HFFc6 (cell line): Measurements from ENCODE around the gene DDX31. TPM values are rescaled to one million over a fixed set of nuclear protein-coding genes. Genes with fewer than 3 reads are reported as not detected.
"Not testable (repeated sequence)": the region's sequence is repeated elsewhere in the genome, so short reads cannot be mapped to it uniquely, and the experiment has no call there.

Experiments used
- DNase-seq: peaks from one replicate; pipeline ENCODE4 v3.0.0-alpha.2; 2018
- H3K27ac Mint-ChIP-seq: 2 replicates; pipeline ENCODE4 v1.8.0; 2020; ENCODE audit warnings: mild to moderate bottlenecking, mixed read lengths
- H3K27me3 Mint-ChIP-seq: 2 replicates; pipeline ENCODE4 v1.8.0; 2021; ENCODE audit warnings: mild to moderate bottlenecking, moderate library complexity, mixed read lengths; ENCODE audit not compliant: insufficient read depth
- H3K36me3 Mint-ChIP-seq: 2 replicates; pipeline ENCODE4 v1.8.0; 2021; ENCODE audit warnings: low read depth, mixed read lengths
- H3K4me1 Mint-ChIP-seq: 2 replicates; pipeline ENCODE4 v1.8.0; 2020; ENCODE audit warnings: low read depth, mixed read lengths
- H3K4me3 Mint-ChIP-seq: 2 replicates; pipeline ENCODE4 v1.8.0; 2020; ENCODE audit warnings: mild to moderate bottlenecking, moderate library complexity, mixed read lengths
- H3K9me3 Mint-ChIP-seq: 2 replicates; pipeline ENCODE4 v1.8.0; 2020; ENCODE audit warnings: mild to moderate bottlenecking, mixed read lengths
- CTCF ChIP-seq: fragments of 200-600 bp; sonication (generic); IDR thresholded peaks from 2 replicates; pipeline ENCODE4 v1.5.0; 2021; ENCODE audit warnings: antibody characterized with exemption, mild to moderate bottlenecking
- total RNA-seq, 6 experiments: library from RNA; stranded (reverse); fragmentation: NEBNext Ultra II Directional; extraction: Animal tissue kit (Norgen Biotek cat#: 25700); gene quantifications; 2 replicates in 1 of 6; 3 replicates in 5 of 6; pipeline ENCODE4 v1.2.3, GENCODE V29; 2021

DDX31 gene
- total RNA-seq, 6 experiments from 2014 or later = 9.6 to 16.2 (median 14.9) TPM

GRCh38 chr9:132711846-132712245 lies 42.1 kb upstream of the DDX31 start:
- H3K27me3 Mint-ChIP-seq = peaks cover 19% of the 10 kb centered on the region
- no peaks in the 10 kb centered on the region for H3K4me1 Mint-ChIP-seq
- no peak for TF ChIP-seq CTCF
- no peaks in the 10 kb centered on the region for H3K9me3 Mint-ChIP-seq
- no peak overlapping the region for H3K27ac Mint-ChIP-seq
- no peak overlapping the region for H3K4me3 Mint-ChIP-seq
- no peaks in the 10 kb centered on the region for H3K36me3 Mint-ChIP-seq
- no peak for DNase-seq

GRCh38 chr9:132711152-132711551 lies 41.4 kb upstream of the DDX31 start:
- H3K27ac Mint-ChIP-seq, H3K9me3 Mint-ChIP-seq, DNase-seq, H3K36me3 Mint-ChIP-seq, H3K4me1 Mint-ChIP-seq, H3K4me3 Mint-ChIP-seq: not testable (repeated sequence)
- H3K27me3 Mint-ChIP-seq = peaks cover 26% of the 10 kb centered on the region

- Mint-ChIP-seq H3K9me3 (no peaks in the 10 kb centered on the region), H3K27ac (no peak overlapping the region), H3K27me3 (peaks cover 25% of the 10 kb centered on the region), H3K36me3 (no peaks in the 10 kb centered on the region), H3K4me1 (no peaks in the 10 kb centered on the region), H3K4me3 (no peak overlapping the region)
- TF ChIP-seq CTCF = no peak
- DNase-seq = no peak
These were observed 40.5 kb upstream of the DDX31 start for GRCh38 chr9:132710333-132710732.

GRCh38 chr9:132708769-132709430 lies 39.1 kb upstream of the DDX31 start:
- Mint-ChIP-seq H3K9me3 (no peaks in the 10 kb centered on the region), H3K27ac (no peak overlapping the region), H3K4me3 (no peak overlapping the region), H3K27me3 (peaks cover 25% of the 10 kb centered on the region), H3K4me1 (peaks cover 2% of the 10 kb centered on the region; the same call in 1 of the 2 replicates), H3K36me3 (no peaks in the 10 kb centered on the region)
- DNase-seq = no peak
- no peak for TF ChIP-seq CTCF

- H3K4me1 Mint-ChIP-seq = peaks cover 9% of the 10 kb centered on the region
- H3K27ac Mint-ChIP-seq = no peak overlapping the region
- H3K36me3 Mint-ChIP-seq = no peaks in the 10 kb centered on the region
- no peak for TF ChIP-seq CTCF
- H3K9me3 Mint-ChIP-seq = peaks cover 3% of the 10 kb centered on the region; the same call in 1 of the 2 replicates
- no peak for DNase-seq
- H3K27me3 Mint-ChIP-seq = peaks cover 25% of the 10 kb centered on the region
- H3K4me3 Mint-ChIP-seq = no peak overlapping the region
These were observed 38.5 kb upstream of the DDX31 start for GRCh38 chr9:132708239-132708638.

GRCh38 chr9:132703336-132703735 lies 33.6 kb upstream of the DDX31 start:
- peaks cover 10% of the 10 kb centered on the region for H3K9me3 Mint-ChIP-seq
- H3K4me1 Mint-ChIP-seq = peaks cover 13% of the 10 kb centered on the region
- TF ChIP-seq CTCF = no peak
- H3K27ac Mint-ChIP-seq = no peak overlapping the region
- H3K4me3 Mint-ChIP-seq = no peak overlapping the region
- H3K27me3 Mint-ChIP-seq = peaks cover 16% of the 10 kb centered on the region
- no peak for DNase-seq
- H3K36me3 Mint-ChIP-seq = peaks cover 4% of the 10 kb centered on the region
